HG03175 (cell line): Measurements from ENCODE around the gene SS18L1.

Experiments used
- ATAC-seq: cut with Tn5 transposase; IDR thresholded peaks from one replicate; pipeline ENCODE4 v1.9.1; 2021; ENCODE audit warnings: mild to moderate bottlenecking, moderate library complexity; ENCODE audit not compliant: unreplicated experiment

The SS18L1 gene

DNA sequence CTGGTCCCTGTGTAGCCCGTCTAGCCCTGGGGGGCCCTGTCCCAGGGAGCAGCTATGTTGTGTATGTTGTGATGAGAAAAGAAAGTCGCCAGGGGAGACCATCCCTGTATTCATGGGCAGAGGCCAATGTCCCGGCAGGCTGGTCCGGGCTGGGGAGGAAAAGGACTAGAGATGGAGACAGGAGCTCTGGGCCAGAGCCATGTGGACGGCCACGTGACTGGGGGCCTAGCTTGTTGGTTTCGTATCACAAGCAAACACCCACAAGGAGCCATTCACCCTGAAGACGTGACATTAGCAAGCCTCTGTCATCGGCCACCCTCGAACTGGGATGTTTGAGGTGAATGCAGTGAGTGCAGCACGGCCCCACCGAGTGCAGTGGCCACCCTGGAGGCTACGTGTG is 79.4 kb downstream of the SS18L1 start:
- no peak for ATAC-seq

DNA sequence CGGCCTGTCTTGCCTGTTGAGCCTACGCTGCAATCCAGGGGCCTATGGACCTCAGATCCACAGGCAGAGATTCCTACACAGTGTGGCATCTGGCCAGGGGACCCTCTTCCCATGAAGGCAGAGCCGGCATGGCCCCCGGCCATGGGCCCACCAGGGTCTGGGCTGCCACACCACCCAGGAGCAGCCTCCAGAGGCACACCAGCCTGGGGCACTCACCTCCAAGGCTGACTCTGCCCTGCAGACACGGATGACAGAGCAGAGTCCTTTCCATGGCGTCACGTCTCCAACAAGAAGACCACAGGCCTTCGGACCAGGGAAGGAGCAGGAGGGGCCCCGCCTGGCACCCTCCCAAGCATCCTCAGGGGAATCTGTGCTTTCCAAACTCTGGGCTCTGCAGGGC is 80.0 kb downstream of the SS18L1 start:
- ATAC-seq, result no peak

DNA sequence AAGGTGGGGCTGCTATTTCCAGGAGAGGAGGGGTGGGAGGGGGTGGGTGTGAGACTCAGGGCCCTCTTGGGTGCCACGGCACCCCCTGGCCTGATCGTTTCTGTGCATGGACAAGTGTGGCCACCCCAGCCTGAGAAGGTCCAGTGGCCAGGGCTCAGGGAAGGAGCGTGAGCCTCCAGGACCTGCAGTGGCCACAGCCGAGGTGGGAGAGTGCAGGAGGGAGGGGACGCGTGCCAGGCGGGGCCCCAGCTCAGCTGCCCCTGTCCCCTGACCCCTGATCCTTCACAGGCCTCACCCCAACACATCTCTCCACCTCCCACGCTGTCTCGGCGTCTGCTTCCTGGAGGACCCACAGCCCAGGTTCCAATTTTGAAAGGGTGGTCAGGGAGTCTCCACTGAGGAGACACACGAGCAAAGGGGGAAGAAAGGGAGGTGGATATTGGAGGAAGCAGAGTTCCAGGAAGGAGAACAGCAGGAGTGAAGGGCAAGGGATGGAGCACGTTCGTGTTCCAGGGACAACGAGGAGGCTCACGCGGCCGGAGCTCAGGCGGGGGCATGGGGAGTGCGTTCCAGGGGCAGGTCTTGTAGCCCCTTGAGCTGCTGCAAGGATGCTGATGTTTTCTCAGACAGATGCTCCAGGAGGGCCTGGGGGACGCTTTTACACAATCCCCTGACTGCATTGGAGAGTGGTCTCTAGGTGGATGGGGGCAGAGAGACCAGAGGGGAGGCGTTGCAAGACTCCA is 80.7 kb downstream of the SS18L1 start:
- ATAC-seq, result no peak

DNA sequence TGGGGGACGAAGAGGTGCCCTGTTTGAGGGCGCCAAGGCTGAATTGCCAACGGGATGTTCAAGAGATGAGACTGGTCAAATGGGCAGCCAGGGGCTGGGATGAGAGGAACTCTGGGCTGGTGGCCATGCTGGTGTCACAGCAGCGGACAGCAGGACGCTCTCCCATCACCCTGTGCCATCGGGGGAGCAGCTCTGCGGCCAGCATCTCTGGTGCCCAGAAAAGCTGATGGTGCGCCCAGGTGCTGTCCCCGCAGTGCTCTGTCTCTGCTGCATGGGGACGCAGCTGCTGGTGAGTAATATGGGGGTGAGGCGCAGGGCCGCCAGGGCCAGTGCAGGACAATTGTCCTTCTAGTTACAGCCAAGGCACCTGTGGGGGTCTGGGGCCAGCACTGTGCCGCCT is 81.5 kb downstream of the SS18L1 start:
- ATAC-seq, result no peak

DNA sequence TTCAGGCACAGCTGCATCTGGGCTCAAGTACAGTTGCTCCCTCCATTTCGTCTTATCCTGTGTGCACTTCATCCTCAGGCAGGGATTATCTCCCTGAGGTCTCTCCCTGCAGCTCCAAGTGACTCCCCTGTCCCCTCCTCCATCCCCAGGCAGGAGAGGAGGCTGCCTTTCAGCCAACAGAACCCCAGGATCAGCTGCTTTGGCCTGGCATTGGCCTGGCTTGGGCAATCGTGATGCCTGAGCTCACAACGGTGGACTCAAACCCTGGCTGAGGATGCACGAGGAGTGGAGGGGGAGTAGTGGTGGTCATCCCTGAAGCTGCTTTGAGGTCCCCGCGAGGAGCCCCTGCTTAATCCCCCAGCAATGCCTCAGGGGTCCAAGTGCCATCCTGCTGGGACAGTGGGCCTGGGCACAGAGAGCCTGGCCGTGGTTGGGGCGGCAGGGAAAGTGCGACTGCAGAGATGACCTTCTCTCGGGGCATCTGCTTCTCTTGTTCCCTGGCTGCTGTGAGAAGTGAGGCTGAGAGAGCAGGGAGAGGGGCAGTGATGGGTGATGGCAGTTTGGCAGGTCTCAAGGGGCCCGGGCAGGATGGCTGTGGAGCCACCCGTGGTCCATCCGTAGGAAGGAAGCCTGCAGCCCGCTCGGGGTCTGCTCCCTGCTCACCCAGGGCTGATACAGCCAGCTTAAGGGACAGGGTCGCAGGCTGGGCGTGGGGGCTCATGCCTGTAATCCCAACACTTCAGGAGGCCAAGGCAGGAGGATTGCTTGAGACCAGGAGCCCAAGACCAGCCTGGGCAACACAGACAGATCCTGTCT is 82.5 kb downstream of the SS18L1 start:
- ATAC-seq, result no peak

DNA sequence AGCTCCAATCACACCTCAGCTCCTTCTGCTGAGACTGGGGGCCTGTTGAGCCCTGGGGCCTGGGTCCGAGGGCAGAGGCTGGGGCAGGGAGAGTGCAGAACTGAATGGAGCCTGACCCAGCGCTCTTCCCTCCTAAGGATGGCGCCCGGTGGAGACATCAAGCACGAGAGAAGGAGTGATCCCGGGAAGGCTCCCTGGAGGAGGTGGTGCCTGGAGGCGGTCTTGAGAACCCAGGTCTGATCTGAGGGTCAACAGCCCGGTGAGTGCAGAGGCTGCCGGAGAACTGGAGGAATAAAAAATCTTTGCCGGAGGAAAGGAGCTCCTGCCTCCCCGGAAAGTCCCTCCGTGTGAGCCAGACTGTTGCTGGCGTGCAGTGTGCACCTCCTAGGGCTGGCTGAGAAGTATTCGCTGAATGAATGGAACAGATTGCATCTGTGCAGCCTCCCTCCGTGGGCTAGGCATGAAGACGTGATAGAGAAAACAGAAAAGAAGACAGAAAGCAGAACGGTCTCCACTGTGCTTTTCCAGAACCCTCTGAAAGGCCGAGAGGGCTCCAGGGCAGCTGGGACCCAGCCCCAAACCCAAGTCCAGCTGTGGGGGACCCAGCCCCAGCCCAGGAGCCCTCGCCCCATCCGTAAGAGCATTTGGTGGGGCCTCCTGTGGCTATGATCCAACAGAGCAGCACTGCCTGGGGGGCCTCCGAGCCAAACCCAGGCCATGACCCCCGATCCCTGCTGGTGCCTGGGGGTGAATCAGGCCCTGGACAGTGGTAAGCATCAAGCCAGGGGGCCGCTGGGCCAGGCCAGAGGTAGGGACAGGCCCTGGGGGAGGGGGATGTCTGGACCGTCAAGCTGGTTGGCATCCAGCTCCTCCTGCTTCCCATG is 83.4 kb downstream of the SS18L1 start:
- ATAC-seq, result no peak

DNA sequence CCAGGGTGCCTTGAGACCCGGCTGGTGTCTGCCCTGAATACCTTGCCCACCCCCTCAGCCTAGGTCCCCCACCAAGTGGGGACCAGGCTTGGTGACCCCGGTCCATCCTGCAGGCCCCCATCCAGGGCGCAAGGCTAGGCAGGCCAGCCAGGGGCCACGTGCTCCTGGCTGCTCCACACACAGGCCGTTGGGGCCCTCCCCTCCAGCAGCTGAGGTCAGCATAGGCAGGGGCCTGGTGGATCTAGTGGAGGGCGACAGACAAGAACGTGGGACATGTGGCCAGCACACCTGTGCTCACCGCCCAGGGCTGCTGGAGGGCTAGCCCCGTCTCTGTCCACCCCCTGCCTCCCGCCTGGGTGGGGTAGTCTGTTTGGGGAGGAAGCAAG is 84.0 kb downstream of the SS18L1 start:
- ATAC-seq, result no peak

DNA sequence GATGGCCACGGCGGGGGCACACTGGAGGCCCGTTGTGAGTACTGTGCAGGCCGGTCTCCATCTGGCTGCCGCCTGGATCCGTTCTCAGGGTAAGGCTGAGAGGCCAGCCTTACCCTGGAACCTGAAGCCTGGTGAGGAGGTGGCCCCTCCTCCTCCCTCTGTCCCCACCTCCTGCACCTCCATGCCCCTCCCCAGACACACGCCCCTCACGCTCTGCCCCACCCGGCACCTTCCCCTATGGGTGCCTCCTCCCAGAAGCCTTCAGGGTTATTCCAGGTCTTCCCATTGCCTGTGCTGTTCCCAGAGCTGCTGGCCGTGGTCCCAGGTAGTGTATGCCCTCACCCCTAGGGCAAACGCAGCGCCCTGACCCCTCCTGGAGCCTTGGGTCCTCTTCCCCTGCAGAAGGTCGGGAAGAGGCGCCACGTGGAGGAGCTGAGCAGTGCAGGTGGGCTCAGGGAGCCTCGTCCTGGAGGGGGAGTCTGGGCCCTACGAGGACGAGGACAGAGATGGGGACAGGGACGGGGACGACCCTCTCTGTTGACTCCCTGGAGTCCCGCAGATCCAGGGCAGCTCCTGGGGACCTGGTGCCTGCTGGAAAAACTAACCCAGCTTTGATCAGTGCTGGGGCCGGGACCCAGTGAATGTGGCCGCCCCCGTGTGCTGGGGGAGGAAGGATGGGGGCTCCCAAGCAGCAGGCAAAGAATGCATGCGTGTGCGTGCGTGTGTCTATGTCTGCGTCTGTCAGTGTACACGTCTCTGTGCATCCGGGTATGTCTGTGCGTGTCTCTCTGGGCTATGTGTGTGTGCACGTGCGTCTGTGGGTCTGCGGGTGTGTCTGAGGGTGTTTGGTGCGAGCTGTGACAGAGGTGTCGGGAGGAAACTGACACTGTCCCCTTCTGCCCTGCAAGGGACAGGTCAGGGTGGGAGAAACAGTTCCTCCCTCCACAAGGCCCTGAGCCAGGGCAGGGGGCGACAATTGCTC is 84.7 kb downstream of the SS18L1 start:
- ATAC-seq, result no peak

DNA sequence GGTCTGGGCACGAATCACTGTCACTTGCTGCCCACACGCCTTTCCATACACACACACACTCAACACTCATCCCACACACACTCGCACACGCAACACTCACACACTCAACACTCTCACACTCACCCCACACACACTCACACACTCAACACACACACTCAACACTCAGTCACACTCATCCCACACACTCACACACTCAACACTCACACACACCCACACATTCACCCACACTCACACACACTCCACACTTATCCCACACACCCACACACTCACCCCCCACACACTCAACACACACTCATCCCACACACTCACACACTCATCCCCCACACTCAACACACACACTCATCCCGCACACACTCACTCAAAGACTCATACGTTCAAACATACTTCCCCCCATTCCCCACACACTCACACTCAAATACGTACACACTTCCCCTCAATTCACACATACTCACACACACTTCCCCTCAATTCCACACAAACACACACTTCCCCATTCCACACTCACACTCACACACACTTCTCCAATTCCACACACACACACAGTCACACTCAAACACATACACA is 85.5 kb downstream of the SS18L1 start:
- no peak for ATAC-seq

DNA sequence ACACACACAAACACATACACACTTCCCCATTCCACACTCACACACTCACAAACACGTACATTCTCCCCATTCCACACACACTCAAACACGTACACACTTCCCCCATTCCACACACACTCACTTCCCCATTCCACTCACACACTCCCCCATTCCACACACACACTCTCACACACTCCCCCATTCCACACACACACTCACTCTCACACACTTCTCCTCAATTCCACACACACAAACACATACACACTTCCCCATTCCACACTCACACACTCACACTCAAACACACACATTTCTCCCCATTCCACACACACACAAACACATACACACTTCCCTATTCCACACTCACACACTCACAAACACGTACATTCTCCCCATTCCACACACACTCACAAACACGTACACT is 86.1 kb downstream of the SS18L1 start:
- ATAC-seq, result no peak

DNA sequence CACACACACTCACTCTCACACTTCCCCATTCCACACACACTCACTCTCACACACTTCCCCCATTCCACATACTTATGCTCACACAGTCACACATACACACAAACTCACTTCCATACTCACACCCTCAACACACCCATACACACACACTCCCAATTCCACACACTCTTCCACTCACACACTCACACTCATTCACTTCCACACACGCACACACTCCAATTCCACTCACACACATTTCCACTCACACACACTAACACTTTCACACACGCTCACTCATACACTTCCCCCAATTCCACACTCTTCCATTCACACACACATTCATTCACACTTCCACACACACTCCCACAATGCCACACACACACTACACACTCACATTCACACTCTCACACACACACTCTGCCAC is 86.7 kb downstream of the SS18L1 start:
- no peak for ATAC-seq

DNA sequence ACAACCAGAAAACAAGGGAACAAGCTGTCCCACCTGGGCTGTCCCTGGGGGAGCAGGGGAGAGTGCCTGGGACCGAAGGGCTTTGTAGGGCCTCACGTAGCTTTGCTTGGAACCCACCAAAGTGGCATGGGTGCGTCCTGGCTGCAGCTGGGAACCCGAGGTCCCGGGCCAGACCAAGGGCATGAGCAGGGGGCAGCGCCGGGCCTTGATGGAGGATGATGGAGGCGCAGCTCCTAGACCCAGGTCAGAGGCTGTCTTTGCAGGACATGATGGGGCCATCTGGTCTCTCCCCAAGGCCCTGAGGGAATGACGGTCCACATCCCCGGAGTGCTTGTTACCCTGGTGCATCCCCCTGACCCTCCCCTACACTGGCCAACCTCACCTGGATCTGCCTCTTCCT is 87.1 kb downstream of the SS18L1 start:
- no peak for ATAC-seq

DNA sequence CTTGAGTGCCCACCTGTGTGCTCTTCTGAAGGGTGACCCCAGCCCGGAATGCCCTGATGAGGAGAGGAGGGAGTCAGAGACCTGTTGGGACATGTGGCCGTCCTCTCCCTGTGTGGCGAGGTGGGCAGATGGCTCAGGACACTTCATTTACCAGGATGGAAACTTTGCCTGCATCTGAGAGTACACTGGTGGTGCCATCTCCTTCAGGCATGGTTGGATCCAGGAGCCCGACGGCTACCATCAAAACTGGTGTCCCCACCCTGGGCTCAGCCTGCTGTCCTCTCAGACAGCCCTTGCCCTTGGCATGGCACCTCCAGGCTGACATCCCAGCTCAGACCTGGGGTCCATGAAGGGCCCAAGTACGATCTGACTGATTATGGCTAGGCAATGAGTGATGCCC is 87.7 kb downstream of the SS18L1 start:
- no peak for ATAC-seq
